PC-9 (cell line): ENCODE data around the gene PPP1R18.

Source experiments
- CTCF ChIP-seq: fragments of 200-600 bp; sonication (generic); conservative IDR thresholded peaks from 2 replicates; pipeline ENCODE4 v1.6.1; 2017; ENCODE audit warnings: mixed run types, antibody characterized with exemption, mild to moderate bottlenecking, moderate library complexity
- EZH2 ChIP-seq: fragments of 200-600 bp; sonication (generic); IDR thresholded peaks from 2 replicates; pipeline ENCODE4 v1.8.0; 2017; ENCODE audit warnings: antibody characterized with exemption, low read depth

- TF ChIP-seq CTCF (no peak), EZH2 (no peak)
Observed at GRCh38 chr6:30707281-30707850, 20.9 kb upstream of the PPP1R18 start.
